ENCODE results near the gene TKFC.

TKFC gene

GRCh38 chr11:61349189-61349751 lies 16.2 kb downstream of the TKFC start:
- Histone ChIP-seq H3K4me3 (ENCODE audit: low read length) (no peak overlapping the region), H3K9me3 (ENCODE audit: control insufficient read depth, insufficient read depth, low read length) (no peaks in the 10 kb centered on the region), H3F3A (ENCODE audit: control insufficient read depth, insufficient read depth) (0 out of 2 replicates have a peak, but pooled peaks cover 4% of the 10 kb centered on the region), H3K79me2 (ENCODE audit: control insufficient read depth, low read length) (peaks cover 21% of the 10 kb centered on the region), H3K9me2 (replicated peaks; ENCODE audit: control insufficient read depth, low read length) (no peaks in the 10 kb centered on the region), H3K27ac (ENCODE audit: low read depth, low read length) (no peak overlapping the region), H3K27me3 (ENCODE audit: control insufficient read depth, low read length) (no peaks in the 10 kb centered on the region), H3K36me3 (ENCODE audit: control insufficient read depth, low read length) (peaks cover 91% of the 10 kb centered on the region), H4K20me1 (ENCODE audit: control insufficient read depth, insufficient read depth, low read depth, low read length) (0 out of 2 replicates have a peak, but pooled peaks cover 5% of the 10 kb centered on the region), H3K4me1 (ENCODE audit: control insufficient read depth, low read length) (peaks cover 12% of the 10 kb centered on the region), H3K4me2 (ENCODE audit: low read length) (no peak overlapping the region)
- TF ChIP-seq CTCF (IDR thresholded peaks at IDR 0.05; ENCODE audit: low read depth, low read length, poor library complexity, severe bottlenecking), result no peak
- TF ChIP-seq EZH2phosphoT487 (IDR thresholded peaks at IDR 0.05; ENCODE audit: borderline replicate concordance, low read length), result no peak

DNA sequence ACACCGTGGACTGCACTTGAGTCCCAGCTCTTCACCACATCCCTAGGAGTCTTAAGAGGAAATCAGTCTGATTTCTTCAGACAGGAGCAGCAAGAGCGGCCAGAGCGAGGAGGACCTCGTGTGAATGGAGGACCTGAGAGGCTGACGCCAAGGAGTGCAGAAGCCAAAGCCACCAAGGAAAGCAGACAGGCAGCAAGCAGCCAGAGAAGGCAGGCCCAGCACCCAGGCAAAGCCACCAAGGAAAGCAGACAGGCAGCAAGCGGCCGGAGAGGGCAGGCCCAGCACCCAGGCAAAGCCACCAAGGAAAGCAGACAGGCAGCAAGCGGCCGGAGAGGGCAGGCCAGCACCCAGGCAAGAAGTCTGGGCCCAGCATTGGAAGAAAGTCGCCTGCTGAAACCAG lies 16.9 kb downstream of the TKFC start:
- Histone ChIP-seq H3K4me1 (ENCODE audit: control insufficient read depth, low read length) (peaks cover 19% of the 10 kb centered on the region), H3K79me2 (ENCODE audit: control insufficient read depth, low read length) (peaks cover 27% of the 10 kb centered on the region), H3K4me2 (ENCODE audit: low read length) (no peak overlapping the region), H3K27ac (ENCODE audit: low read depth, low read length) (no peak overlapping the region), H3K9me3 (ENCODE audit: control insufficient read depth, insufficient read depth, low read length) (no peaks in the 10 kb centered on the region), H3K9me2 (replicated peaks; ENCODE audit: control insufficient read depth, low read length) (no peaks in the 10 kb centered on the region), H3K4me3 (ENCODE audit: low read length) (no peak overlapping the region), H4K20me1 (ENCODE audit: control insufficient read depth, insufficient read depth, low read depth, low read length) (0 out of 2 replicates have a peak, but pooled peaks cover 5% of the 10 kb centered on the region), H3F3A (ENCODE audit: control insufficient read depth, insufficient read depth) (0 out of 2 replicates have a peak, but pooled peaks cover under 1% of the 10 kb centered on the region), H3K36me3 (ENCODE audit: control insufficient read depth, low read length) (peaks cover 95% of the 10 kb centered on the region), H3K27me3 (ENCODE audit: control insufficient read depth, low read length) (no peaks in the 10 kb centered on the region)
- TF ChIP-seq CTCF (IDR thresholded peaks at IDR 0.05; ENCODE audit: low read depth, low read length, poor library complexity, severe bottlenecking) (no peak), EZH2phosphoT487 (IDR thresholded peaks at IDR 0.05; ENCODE audit: borderline replicate concordance, low read length) (no peak)

GRCh38 chr11:61350336-61350735 lies 17.3 kb downstream of the TKFC start:
- peaks cover 23% of the 10 kb centered on the region for H3K4me1 ChIP-seq (ENCODE audit: control insufficient read depth, low read length)
- peaks cover 31% of the 10 kb centered on the region for H3K79me2 ChIP-seq (ENCODE audit: control insufficient read depth, low read length)
- H3K9me3 ChIP-seq (ENCODE audit: control insufficient read depth, insufficient read depth, low read length), result no peaks in the 10 kb centered on the region
- H3F3A ChIP-seq (ENCODE audit: control insufficient read depth, insufficient read depth), result no peaks in the 10 kb centered on the region
- no peaks in the 10 kb centered on the region for H3K27me3 ChIP-seq (ENCODE audit: control insufficient read depth, low read length)
- TF ChIP-seq CTCF (IDR thresholded peaks at IDR 0.05; ENCODE audit: low read depth, low read length, poor library complexity, severe bottlenecking) (no peak), EZH2phosphoT487 (IDR thresholded peaks at IDR 0.05; ENCODE audit: borderline replicate concordance, low read length) (no peak)
- H3K4me3 ChIP-seq (ENCODE audit: low read length), result no peak overlapping the region
- H3K36me3 ChIP-seq (ENCODE audit: control insufficient read depth, low read length), result peaks cover 96% of the 10 kb centered on the region
- H3K4me2 ChIP-seq (ENCODE audit: low read length), result no peak overlapping the region
- H3K9me2 ChIP-seq (replicated peaks; ENCODE audit: control insufficient read depth, low read length), result no peaks in the 10 kb centered on the region
- H4K20me1 ChIP-seq (ENCODE audit: control insufficient read depth, insufficient read depth, low read depth, low read length), result 0 out of 2 replicates have a peak, but pooled peaks cover 5% of the 10 kb centered on the region
- H3K27ac ChIP-seq (ENCODE audit: low read depth, low read length), result no peak overlapping the region
